RPMI8226 (cell line): Measurements from ENCODE around the gene FHIT.

Source experiments
- DNase-seq: peaks from one replicate; pipeline ENCODE4 v3.0.0-alpha.2; 2015

Gene FHIT

DNA sequence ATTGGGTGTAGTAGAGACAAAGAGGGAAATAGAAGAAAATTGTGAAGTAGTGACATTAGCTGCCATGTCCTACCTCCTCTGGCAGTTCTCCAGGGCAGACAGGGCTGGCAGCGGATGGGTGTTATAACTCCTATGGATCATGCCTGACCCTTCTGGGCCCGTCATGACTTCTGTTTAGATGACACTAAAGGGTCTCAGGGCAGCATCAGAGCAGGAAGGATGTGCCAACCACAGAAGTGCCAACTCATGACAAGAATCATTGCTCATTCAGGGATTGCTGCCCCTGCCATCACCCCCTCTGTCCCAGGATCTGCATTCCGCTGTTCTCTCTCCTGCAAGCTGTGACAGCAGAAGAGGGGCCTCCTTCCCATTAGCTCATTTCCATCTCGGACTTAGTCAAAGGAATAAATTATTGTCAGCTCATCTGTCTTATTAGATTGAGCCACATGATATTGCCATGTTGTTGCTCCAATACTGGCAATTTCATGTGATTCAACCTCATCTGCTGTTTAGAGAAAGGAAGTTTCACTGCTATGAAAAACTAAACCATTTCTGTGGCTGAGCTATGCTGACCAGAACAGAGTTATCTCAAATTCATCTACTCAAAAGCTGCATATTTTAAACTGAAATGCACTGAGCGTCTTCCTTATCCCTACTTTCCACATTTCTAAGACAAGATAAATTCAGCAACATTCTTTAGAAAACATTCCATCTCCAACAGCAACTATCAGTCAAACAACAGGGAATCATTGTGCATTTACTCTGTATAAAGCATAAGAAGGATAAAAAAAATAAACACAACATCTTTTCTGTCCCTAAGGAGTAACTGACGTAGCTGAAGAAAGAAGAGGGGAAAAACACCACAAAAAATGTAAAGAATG lies 271.6 kb downstream of the FHIT start:
- no peak for DNase-seq

GRCh38 chr3:60973321-60973720 lies 277.9 kb downstream of the FHIT start:
- DNase-seq = no peak

GRCh38 chr3:60972599-60972998 lies 278.7 kb downstream of the FHIT start:
- no peak for DNase-seq

- DNase-seq = no peak
Measured at GRCh38 chr3:60970850-60971249, 280.4 kb downstream of the FHIT start.

- DNase-seq = no peak
Measured at GRCh38 chr3:60967141-60967540, 284.1 kb downstream of the FHIT start.

GRCh38 chr3:60957541-60957940 lies 293.7 kb downstream of the FHIT start:
- no peak for DNase-seq

DNA sequence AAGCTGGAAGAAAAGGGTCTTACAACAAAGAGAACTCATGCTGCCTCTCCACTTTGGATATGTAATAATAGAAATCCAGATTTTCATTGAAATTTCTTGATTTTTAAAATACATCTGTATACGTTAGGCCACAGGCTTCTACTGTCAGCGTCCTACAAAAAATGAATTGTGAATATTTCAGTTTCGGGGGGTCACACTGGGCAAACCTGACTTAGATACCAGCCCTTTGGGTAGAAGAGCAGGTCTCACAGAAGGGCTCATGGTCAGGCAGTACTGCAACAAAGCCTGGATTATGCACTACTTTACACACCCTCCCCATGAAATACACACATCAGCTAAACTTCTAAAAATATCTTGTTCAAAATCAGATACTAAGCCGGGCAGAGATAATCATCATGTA lies 294.5 kb downstream of the FHIT start:
- no peak for DNase-seq

DNA sequence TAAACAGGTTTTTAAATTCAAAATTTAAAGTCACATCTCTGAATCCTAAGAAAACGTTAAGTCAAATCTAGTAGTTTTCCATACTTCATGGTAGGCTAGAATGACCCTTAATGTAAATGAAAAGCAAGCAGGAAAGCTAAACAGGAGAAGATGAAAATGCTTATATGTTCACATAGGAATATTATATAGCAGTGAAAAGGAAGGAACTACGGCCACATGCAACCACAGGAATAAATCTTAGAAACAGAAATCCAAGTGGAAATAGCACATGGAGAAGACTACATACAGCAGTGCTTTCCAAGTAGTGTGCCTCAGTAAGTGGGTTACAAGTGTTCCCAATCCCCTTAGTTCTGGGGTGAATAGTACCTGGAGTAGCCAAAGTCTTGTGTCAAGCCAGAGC lies 296.2 kb downstream of the FHIT start:
- no peak for DNase-seq

DNA sequence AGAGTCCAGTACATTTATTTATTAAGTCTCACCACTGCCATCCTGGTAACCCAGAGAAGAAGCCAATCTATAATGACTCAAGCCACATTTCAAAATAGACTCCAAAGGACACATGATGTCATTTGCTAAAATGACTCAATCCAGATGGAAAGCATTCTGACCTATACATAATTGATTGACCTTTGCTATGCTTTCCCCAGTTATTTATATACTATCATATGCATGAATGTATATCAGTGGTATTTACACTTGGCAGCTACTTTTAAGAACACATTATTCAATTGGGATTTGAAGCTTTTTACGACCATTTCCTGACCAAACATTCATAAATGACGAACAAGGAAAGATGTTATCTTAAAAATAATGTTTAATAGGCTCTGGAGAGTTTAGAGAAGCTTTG lies 297.2 kb downstream of the FHIT start:
- DNase-seq = no peak

DNA sequence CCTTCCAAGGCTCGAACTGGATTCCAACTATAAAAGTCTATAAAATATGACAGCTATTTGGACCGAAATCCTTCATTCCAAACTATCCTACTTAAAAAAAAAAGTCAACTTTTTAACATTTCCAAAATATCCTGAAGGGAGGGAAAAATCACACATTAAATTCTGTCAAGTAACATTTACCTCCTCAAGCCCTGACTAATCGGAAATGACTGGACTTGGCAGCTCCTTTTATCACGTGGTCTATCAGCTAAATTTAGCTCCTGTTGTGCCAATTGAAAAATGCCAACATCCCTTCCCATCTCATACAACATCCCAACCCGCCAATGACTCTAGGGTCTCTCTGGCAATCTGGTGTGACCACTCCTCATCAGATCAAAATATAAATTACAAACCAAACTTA lies 297.9 kb downstream of the FHIT start:
- no peak for DNase-seq

GRCh38 chr3:60952055-60952454 lies 299.2 kb downstream of the FHIT start:
- DNase-seq = no peak

DNA sequence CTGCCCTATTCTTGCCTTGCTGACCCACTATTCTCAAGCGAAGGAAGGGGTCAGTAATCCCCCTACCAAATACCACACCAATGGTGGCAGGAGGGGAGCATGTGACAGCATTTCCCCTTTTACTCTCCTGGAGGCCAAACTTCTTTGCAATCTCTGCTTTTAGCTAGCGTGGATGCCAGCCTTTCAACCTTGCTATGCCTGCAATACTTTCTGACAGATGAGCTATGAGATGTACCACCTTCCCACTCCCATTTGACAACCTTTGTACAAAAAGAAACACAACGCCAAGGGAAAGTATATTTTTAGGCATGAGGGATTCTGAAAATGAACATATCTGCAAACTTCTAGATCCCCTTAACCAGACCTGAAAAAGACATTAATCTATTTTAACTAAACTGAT lies 302.1 kb downstream of the FHIT start:
- DNase-seq = no peak

GRCh38 chr3:60948488-60948887 lies 302.8 kb downstream of the FHIT start:
- no peak for DNase-seq

DNA sequence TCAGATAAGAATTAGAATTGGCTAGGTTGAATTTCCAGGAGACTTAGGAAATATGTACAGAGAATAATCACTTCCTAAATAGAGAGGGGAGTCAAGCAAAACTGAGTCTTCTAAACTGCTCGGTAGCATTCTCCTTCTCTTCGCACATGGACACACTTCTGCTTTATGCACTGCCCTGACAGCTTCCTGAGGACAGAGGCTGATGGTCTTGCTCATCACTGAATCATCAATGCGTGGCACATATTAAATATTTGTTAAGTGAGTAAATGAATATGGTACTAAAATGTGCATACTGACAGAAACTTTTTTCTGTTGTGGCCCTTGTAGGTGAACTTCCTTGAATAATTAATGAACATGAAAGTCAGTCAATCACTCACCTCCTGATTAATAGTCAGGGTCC lies 315.5 kb downstream of the FHIT start:
- no peak for DNase-seq

- DNase-seq = no peak
Measured at GRCh38 chr3:60933824-60934223, 317.4 kb downstream of the FHIT start.

- no peak for DNase-seq
Measured at GRCh38 chr3:60932643-60933042, 318.6 kb downstream of the FHIT start.

DNA sequence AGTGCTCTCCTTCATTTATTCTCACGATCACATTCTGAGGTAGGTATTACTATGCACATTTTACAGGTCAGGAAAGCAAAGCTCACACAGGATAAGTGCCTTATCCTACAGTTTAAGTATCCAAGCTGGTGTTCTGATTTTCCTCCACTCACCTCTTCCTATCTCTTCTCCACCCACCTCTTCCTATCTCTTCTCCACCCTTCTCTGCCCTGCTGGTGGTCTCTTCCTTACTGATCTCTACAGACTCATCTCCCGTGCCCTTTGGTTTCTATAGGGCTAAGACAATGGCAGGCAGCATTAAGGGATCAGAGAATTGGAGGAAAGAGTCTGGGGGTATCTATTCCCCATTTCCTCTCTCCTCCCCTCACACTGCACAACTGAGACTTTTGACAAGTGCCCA lies 319.1 kb downstream of the FHIT start:
- no peak for DNase-seq

DNA sequence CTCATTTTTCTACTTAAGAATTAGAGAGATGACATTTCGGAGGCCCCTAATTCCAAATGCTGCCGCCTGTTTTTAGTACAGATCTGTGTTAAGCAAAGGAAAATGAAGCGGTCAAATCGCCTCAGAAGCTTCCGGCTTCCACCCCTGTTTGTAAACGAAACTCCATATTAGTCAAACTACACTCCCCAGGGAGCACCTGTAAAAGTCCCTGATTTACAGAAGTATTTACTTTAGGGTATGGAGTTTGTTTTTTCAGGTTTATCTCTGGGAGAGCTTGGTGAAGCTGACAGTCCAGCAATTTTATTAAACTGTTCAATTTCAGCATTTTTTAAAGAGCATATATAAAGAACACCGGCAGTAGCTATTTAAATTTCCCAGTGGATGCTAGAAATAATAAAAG lies 319.8 kb downstream of the FHIT start:
- DNase-seq = no peak

DNA sequence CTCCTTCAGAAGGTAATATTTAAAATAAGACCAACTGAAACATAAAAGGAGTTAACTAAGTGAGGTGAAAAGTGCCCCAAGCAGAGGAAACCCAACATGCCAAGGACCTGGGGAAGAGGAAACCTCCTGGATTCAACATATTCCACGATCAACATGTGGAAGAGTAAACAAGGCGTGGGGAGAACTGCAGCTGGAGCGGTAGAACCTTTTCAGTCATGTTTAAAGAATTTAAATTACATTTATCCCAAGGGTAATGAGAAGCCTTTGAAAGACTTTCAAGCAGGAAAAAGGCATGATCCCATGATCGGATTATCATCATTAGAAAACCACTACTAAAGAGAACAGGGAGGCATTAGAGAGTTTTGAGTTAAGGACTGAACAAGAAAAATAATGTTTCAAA lies 330.7 kb downstream of the FHIT start:
- no peak for DNase-seq

- DNase-seq = no peak
Measured at GRCh38 chr3:60919296-60919695, 332.0 kb downstream of the FHIT start.

GRCh38 chr3:60917141-60917540 lies 334.1 kb downstream of the FHIT start:
- peak; percentile 41 for DNase-seq

DNA sequence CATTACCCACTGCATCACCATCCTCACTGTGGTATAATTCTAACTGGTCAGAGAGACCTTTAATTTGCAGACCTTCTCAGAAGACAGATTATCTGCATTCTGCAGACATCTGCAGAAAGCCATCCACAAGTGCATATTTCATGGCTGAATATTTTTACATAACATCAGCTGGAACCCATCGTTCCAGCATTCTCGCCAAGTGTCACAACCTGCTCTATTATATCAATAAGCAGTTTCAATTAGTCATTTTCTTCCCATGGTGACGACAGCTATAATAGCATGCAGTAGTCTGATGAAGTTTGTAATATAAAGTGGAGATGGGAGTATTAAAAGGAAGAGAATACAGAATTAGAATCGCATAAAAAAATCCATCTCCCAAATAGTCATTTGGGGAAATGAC lies 334.7 kb downstream of the FHIT start:
- no peak for DNase-seq

- no peak for DNase-seq
Measured at GRCh38 chr3:60913474-60913873, 337.8 kb downstream of the FHIT start.

DNA sequence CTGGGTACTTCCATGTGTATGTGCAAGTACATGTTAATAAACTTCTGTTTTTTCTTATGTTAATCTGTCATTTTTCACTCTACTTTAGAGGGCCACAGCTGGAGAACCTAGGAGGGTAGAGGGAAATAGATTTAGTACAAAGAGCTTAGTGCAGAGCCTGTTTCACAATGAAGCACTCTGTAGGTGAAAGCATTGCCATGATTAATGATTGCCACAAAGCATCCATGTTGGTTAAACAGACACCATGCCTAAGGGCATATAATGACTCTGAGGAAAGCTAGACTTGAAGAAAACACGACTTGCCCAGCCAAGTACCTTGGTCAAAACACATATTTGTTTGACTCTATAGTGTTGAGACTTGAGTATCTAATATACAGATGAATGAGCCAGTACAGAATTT lies 338.4 kb downstream of the FHIT start:
- DNase-seq = no peak

DNA sequence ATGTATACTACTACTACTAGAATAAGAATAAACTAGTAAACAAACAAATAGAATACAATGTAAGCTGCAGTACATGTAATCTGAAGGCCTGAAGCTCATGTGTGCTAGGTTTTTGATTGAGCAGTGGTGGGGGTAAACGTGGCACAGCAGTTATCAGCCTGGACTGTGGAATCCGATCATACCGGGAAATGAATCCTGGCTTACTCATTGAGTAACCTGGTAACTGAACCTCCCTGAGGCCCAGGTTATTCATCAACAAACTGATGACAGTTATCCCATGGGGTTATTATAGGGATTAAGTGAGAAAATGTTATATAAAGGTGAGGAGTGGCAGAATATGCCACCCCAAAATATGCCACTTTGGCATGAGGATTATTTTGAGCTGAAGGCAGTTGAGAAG lies 339.1 kb downstream of the FHIT start:
- DNase-seq = no peak
